SJCRH30 (cell line): ENCODE results near the gene AHDC1. TPM values are rescaled to one million over a fixed set of nuclear protein-coding genes. Genes with fewer than 3 reads are reported as not detected.
A peak's percentile ranks its signal among the peaks of the same experiment; 100 is the strongest.

Experiments used
- DNase-seq, 2 experiments: peaks; one replicate each; pipeline ENCODE4 v3.0.0-alpha.2; 2015 to 2020
- H3K27ac ChIP-seq: fragments of 250-450 bp; sonication (Bioruptor Pico); 2 replicates; pipeline ENCODE4 v1.5.1; 2020; ENCODE audit warnings: mild to moderate bottlenecking, moderate library complexity
- H3K27me3 ChIP-seq: fragments of 250-450 bp; sonication (Bioruptor Pico); 2 replicates; pipeline ENCODE4 v1.5.1; 2020; ENCODE audit warnings: mild to moderate bottlenecking, moderate library complexity
- H3K36me3 ChIP-seq: fragments of 250-450 bp; sonication (Bioruptor Pico); 2 replicates; pipeline ENCODE4 v1.5.1; 2020; ENCODE audit warnings: mild to moderate bottlenecking, moderate library complexity
- H3K4me1 ChIP-seq: fragments of 250-450 bp; sonication (Bioruptor Pico); 2 replicates; pipeline ENCODE4 v1.5.1; 2020; ENCODE audit warnings: mild to moderate bottlenecking, moderate library complexity
- H3K4me3 ChIP-seq: fragments of 250-450 bp; sonication (Bioruptor Pico); 2 replicates; pipeline ENCODE4 v1.5.1; 2020; ENCODE audit warnings: mild to moderate bottlenecking, moderate library complexity
- H3K9me3 ChIP-seq: fragments of 250-450 bp; sonication (Bioruptor Pico); replicated peaks from 2 replicates; pipeline ENCODE4 v1.5.1; 2020; ENCODE audit warnings: mild to moderate bottlenecking, moderate library complexity
- total RNA-seq: library from RNA; depleted of rRNA; stranded (reverse); fragments of >200 nt; shearing (Covaris generic); gene quantifications from 2 replicates; pipeline ENCODE4 v1.2.3, GENCODE V29; 2014

The AHDC1 gene
- total RNA-seq, 1 experiment from 2014 or later: 30.6 TPM

DNA sequence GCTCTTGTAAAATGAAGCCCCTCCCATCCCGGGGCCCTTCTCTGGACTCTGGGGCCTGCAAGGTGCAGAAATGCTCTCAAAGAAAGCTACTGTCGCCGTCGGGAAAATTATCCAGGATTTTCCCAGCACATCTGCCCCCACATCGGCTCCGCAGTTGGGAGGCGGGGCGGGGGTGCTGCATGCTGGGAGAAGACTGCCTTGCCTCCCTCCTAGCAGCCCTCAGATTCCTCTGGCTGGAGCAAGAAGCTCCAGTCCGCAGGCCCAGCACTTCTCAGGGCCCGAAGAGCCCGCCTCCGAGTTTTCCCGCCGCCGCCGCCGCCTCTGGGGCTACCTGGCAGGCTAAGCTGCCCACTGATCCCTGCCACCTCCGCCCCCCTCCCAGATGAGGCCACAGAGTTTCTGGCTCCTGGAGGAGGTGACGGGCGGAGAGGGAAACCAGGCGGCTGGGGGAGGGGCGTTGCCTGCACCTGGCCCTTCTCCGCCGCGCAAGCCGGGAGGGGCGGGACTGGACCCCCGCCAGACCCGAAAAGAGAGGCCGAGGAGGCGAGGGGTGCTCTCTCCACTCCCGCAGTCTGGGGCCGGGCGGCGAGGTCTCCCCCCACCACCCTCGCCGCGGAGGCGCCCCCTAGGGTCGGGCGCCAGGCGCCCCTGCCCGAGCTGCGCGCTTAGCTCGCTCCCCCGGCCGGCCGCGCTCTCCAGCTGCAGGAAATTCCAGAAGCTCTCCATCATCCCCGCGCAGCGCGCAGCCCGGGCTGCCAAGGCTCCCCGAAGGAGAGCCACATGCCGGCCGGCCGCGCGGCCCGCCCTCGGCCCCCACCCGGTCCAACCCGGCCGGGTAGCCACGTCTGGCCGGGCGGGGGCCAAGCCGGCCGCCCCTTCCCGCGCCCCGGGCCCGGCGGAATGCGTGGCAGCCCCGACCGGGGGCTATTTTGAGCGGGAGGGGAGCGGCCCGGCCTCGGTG, 28.8 kb downstream of the AHDC1 start:
- Histone ChIP-seq H3K27me3 (no peaks in the 10 kb centered on the region), H3K9me3 (no peaks in the 10 kb centered on the region), H3K4me1 (peaks cover 68% of the 10 kb centered on the region), H3K4me3 (no peak overlapping the region), H3K27ac (no peak overlapping the region), H3K36me3 (peaks cover 6% of the 10 kb centered on the region)
- no peak for DNase-seq

DNA sequence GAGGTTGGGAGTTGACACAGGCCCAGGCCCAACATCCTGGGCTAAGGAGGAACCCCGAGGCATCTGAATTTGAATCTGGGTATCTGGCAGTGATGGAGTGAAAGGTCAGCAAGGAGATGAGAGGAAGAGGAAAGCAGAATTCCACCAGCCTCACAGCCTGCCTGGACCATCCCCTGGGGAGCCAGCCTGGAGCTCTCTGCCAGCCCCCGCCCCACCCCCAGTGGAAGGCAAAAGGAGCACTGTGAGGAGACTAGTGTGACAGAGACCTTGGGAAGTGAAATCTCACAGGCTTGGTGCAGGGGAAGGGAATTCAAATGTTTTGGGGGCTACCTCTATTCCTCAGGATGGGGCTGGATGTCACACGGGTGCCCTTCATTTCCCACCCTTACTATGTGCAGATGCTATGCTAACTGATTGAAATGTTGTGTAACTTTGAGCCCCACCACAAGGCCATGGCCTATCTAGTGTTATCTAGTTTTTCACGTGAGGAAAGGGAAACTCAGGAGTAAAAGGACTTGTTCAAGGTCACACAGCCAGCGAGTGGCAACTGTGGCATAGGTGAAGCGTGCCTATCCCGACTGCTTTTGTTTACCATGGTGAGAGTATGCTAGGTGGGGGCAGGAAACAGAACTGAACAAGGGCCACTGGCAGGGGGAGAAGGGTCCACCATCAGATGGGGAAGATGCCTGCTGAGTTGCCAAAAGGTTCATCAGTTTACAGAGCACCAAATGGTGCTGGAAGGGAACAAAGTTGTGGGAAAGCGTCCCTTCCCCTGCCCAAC, 29.8 kb downstream of the AHDC1 start:
- Histone ChIP-seq H3K27ac (no peak overlapping the region), H3K9me3 (no peaks in the 10 kb centered on the region), H3K4me3 (no peak overlapping the region), H3K36me3 (peaks cover 9% of the 10 kb centered on the region; the same call in 1 of the 2 replicates), H3K4me1 (peaks cover 74% of the 10 kb centered on the region), H3K27me3 (no peaks in the 10 kb centered on the region)
- no peak for DNase-seq

DNA sequence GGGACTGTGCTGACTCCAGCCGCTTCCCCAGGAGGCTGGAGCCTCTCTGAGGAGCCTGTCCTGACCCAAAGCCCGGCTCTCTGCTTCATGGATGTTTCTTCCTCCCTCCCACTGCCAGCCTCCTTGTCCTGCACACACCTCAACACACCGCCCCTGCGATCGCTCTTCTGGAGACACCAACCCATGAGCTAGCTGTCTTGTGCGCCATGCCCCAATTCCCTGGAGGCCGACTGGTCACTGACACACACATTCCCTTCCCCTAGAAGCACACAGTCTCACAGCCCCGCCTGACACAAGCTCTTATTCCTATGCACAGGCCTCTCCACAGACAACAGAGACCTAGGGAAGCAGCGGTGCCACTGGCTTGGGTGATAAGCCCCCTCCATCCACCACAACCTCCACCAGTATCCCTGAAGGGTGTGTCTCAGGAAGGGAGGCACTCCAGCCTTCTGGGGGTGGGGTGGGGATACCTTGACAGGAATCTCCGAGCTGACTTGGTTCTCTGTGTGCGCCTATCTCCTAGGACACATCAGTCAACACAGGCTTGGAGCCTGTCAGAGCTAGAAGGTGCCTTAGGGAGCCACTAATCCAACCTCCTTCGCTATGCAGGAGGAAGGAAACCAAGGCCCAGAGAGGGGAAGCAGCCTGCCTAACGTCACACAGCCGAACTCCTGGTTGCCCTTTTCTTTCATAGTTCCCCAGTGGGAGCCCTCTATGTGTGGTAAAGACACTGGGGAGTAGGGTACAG, 31.1 kb downstream of the AHDC1 start:
- Histone ChIP-seq H3K4me1 (peaks cover 74% of the 10 kb centered on the region), H3K9me3 (no peaks in the 10 kb centered on the region), H3K4me3 (no peak overlapping the region), H3K36me3 (peaks cover 10% of the 10 kb centered on the region; the same call in 1 of the 2 replicates), H3K27me3 (no peaks in the 10 kb centered on the region), H3K27ac (no peak overlapping the region; the same call in 1 of the 2 replicates)
- DNase-seq: peak; percentile 77 to 79

DNA sequence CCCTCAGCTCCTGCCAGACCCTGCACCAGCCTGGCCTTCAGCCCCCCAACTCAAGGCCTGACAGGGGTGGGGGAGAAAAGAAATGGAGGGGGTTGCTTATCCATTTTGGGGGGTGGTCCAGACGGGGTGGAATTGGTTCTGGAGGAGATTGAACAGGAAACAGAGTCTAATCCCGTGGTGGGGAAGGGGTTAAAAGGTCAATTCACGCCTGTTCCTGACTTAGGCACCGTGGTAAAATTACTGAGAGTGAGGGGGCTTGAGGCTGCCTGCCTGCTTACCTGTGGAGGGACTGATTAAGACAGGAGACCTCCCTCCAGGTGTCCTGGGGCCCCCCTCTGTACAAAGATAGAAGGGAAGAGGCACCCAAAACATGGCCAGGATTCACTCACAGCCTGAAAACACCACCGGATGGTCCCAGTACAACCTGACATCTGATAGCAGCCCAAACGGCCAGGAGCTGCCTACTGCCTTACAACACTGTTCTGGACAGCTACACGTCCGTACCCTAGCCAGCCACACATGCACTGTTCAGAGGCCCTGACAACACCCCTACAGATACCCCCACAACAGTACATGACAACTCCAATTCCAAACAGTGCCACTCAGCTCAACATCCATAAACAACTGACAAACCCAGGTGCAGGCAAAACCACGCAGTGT, 31.8 kb downstream of the AHDC1 start:
- peaks cover 74% of the 10 kb centered on the region for H3K4me1 ChIP-seq
- H3K9me3 ChIP-seq: no peaks in the 10 kb centered on the region
- DNase-seq: peak; percentile 63 to 75
- H3K27me3 ChIP-seq: no peaks in the 10 kb centered on the region
- peak overlapping the region; percentile 38 for H3K27ac ChIP-seq
- peaks cover 14% of the 10 kb centered on the region; the same call in 1 of the 2 replicates for H3K36me3 ChIP-seq
- no peak overlapping the region for H3K4me3 ChIP-seq

DNA sequence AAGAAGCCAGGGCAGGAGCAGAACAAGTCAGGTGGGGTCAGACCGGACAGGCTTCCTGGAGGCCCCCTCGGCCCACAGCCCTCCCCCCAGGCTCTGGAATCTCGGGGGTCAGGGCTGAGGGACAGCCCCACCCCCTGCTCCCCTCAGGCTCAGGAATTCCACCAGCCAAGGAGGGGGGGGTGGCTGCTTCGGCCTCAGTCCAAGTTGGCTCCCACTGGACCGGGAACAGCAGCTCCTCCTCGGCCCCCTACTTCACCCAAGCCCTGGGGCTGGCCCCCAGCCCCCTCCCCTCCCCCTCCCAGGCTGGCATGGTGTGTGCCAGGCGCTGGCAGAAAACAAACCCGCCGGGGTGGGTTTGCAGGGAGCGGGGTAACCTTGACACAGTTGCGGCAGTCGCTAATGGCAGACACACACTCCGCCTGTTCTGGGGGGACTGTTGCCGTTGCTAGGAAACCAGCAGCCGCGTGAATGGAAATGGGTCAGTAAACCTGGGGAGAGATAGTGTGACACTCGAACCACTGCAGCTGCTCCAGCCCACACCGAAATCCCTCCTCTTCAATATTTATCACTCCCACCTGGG, 32.4 kb downstream of the AHDC1 start:
- peak overlapping the region; percentile 38 for H3K27ac ChIP-seq
- no peaks in the 10 kb centered on the region for H3K27me3 ChIP-seq
- peaks cover 73% of the 10 kb centered on the region for H3K4me1 ChIP-seq
- H3K36me3 ChIP-seq: peaks cover 13% of the 10 kb centered on the region; the same call in 1 of the 2 replicates
- H3K9me3 ChIP-seq: no peaks in the 10 kb centered on the region
- DNase-seq: peak; percentile 73 to 79
- H3K4me3 ChIP-seq: no peak overlapping the region

DNA sequence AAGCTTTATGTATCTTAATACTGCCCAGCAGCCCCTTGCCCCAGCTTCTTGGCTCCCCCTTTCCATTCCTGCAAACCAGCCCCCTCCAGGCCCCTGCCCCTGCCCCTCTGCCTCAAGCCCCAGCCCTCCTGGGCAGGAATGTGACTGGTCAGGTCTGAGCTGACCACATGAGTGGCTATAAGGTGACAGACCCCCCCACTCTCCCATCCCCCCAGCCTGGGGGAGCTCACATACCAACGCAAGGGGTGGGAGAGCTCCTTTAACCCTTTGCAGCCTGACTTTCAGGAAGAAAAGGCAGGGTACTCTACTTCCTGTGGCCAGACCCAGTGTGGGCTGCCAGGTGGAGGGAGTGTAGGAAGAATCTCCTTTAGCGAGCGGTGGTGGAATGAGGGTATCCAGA, 33.2 kb downstream of the AHDC1 start:
- Histone ChIP-seq H3K9me3 (no peaks in the 10 kb centered on the region), H3K27me3 (no peaks in the 10 kb centered on the region), H3K36me3 (peaks cover 10% of the 10 kb centered on the region; the same call in 1 of the 2 replicates), H3K4me3 (no peak overlapping the region), H3K4me1 (peaks cover 72% of the 10 kb centered on the region), H3K27ac (no peak overlapping the region; the same call in 1 of the 2 replicates)
- no peak for DNase-seq

DNA sequence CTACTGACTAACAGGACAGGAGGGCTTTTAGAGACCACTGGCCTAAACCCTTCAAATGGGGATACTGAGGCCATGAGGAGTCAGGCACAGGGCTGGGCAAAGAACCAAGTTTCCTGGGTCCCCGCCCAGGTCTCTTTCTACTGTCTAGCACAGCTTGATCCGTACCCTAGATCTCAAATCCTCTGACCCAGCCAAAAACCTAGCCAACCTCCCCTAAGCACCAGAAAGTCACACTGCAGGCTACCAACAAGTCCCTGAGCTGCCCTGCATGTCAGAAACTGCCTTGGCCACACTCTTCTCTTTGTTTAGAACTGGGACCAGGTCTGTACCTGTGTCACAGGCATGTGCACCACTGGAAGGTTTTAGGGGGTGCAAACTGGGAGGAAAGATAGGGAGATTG, 33.6 kb downstream of the AHDC1 start:
- no peak overlapping the region for H3K27ac ChIP-seq
- no peak for DNase-seq
- H3K9me3 ChIP-seq: no peaks in the 10 kb centered on the region
- H3K27me3 ChIP-seq: no peaks in the 10 kb centered on the region
- peaks cover 72% of the 10 kb centered on the region for H3K4me1 ChIP-seq
- peaks cover 14% of the 10 kb centered on the region; the same call in 1 of the 2 replicates for H3K36me3 ChIP-seq
- H3K4me3 ChIP-seq: no peak overlapping the region

DNA sequence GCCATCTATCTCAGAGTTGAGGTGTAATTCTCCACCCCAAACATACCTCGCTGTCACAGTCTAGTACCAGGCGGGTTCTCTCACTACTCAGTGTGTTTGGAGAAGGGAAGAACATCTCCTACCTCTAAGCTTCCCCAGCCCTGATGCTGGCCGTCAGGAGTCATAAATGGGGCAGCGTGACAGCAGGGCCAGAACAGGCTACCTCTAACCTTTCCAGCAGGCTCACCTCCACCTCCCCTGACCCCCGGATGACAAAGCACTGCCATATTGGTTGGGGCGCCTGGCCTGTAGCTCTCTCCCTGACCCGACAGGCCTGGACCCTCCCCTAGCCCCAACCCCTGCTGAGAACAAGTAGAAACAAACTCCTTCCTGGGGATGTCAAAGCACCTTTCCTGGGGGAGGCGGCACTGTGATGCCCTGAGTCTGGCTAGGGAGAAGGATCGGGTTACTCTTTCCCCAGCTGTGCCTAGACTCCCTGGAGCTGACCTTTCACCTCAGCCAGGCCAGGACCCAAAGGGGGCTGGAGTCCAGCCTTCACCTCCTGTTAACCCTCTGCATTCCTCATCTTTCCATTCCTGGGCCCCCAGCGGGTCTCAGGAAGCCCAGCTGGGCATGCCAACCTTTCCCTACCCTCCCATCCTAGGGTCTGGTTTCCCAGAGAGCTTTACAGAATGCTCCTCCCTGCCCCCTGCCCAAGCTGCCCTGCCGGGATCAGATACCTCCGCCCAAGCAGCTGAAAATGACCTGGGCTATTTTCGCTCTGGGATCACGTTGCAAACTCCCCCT, 34.2 kb downstream of the AHDC1 start:
- Histone ChIP-seq H3K27me3 (no peaks in the 10 kb centered on the region), H3K4me1 (peaks cover 70% of the 10 kb centered on the region), H3K9me3 (no peaks in the 10 kb centered on the region), H3K27ac (no peak overlapping the region), H3K4me3 (no peak overlapping the region), H3K36me3 (peaks cover 16% of the 10 kb centered on the region; the same call in 1 of the 2 replicates)
- DNase-seq: no peak

DNA sequence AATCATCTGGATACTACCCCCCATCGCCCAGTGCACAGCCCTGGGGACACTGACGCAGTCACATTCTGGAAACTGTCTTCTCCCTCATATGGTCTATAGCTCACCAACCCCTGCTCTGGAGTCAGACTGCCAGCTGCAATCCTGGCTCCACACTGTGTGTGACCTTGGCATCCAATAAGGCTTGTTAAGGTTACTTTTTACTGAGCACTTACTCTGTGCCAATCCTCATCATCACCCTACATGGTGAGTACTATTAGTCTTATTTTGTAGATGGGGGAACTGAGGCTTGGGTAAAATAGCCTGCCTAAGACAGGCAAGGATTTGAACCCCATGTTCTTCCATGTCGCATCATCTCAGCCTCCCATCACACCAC, 34.9 kb downstream of the AHDC1 start:
- peaks cover 70% of the 10 kb centered on the region for H3K4me1 ChIP-seq
- H3K27ac ChIP-seq: no peak overlapping the region
- DNase-seq: no peak
- H3K9me3 ChIP-seq: no peaks in the 10 kb centered on the region
- peaks cover 16% of the 10 kb centered on the region; the same call in 1 of the 2 replicates for H3K36me3 ChIP-seq
- H3K27me3 ChIP-seq: no peaks in the 10 kb centered on the region
- H3K4me3 ChIP-seq: no peak overlapping the region

DNA sequence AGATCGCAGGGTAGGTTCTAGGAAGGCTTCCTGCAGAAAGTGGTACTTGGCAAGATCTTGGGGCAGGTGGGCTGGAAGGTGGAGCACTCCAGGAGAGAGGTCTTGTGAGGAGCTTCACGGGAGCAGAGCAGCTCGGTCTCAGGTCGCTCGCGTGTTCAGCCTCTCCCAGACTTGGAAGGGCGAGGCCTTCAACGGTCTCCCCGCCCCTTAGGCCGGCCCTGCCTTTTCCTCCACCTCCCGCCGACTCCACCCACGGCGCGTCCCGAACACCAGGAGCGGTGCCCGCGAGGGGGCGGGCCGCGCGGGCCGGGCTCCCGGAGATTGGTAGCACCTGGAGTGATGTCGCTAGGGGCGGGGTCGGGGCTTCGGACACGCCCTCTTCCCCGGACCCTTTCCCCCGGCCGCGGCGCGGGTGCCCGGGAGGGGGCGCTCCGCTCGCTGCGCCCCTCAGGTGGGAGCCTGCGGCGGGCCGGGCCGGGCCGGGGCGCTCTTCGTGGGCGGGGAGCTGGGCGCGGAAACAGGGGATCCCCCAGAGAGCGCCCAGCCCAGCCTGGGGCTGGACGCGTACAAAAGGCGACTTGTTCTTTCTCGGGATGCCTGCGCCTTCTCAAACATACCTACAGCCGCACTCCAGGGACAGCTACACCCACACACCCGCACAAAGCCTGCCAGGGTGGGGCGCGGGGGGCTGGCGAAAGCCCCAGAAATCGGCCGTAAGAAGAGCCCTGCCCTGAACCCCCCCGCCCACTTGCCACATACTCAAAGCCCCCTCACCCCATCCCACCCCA, 35.5 kb downstream of the AHDC1 start:
- no peaks in the 10 kb centered on the region for H3K9me3 ChIP-seq
- H3K27me3 ChIP-seq: no peaks in the 10 kb centered on the region
- no peak for DNase-seq
- peaks cover 70% of the 10 kb centered on the region for H3K4me1 ChIP-seq
- no peak overlapping the region for H3K27ac ChIP-seq
- no peak overlapping the region for H3K4me3 ChIP-seq
- peaks cover 16% of the 10 kb centered on the region; the same call in 1 of the 2 replicates for H3K36me3 ChIP-seq

DNA sequence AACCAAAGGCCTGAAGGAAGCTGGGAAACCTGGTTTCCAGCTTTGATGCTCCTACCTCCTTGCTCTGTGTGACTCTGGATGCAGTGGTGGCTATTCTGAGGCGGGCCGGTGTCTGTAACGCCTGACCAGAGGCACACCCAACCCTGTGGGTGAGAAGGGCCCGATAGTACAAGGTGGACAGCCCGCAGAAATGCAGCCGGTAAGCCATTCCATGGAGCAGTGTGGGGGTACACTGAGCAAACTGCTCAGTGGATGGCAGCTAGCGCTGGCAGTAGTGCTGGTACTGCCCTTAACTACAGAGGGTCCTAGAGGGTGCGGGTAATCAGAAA, 36.0 kb downstream of the AHDC1 start:
- H3K4me3 ChIP-seq: no peak overlapping the region
- H3K9me3 ChIP-seq: no peaks in the 10 kb centered on the region
- peaks cover 67% of the 10 kb centered on the region for H3K4me1 ChIP-seq
- no peak for DNase-seq
- H3K27ac ChIP-seq: no peak overlapping the region
- H3K27me3 ChIP-seq: no peaks in the 10 kb centered on the region
- H3K36me3 ChIP-seq: peaks cover 19% of the 10 kb centered on the region; the same call in 1 of the 2 replicates

DNA sequence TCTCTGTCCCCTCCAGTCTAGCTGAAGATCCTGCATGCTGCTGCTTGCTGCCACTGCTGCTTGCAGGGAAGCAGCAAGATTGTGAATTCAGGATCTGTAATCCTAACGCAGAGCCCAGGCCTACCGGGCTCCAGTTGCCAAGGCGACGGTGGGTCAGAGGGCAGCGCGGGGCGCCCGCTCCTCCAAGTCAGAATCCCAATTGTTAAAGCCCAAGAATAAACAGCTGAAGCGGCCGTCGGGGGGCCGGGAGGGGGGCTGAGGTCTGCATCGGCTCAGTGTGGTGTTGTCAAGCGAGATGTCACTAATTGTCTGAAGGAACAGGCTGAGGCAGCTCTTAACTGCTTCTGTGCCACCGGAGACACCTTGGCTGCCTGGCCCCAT, 36.8 kb downstream of the AHDC1 start:
- H3K36me3 ChIP-seq: peaks cover 19% of the 10 kb centered on the region; the same call in 1 of the 2 replicates
- no peaks in the 10 kb centered on the region for H3K9me3 ChIP-seq
- no peak overlapping the region for H3K27ac ChIP-seq
- no peaks in the 10 kb centered on the region for H3K27me3 ChIP-seq
- H3K4me1 ChIP-seq: peaks cover 67% of the 10 kb centered on the region
- no peak overlapping the region for H3K4me3 ChIP-seq
- no peak for DNase-seq
